MCF 10A (cell line): ENCODE measurements around the gene LRP11. TPM values are rescaled to one million over a fixed set of nuclear protein-coding genes. Genes with fewer than 3 reads are reported as not detected.

ENCODE experiments used
- BruUV-seq: library from RNA; stranded (reverse); fragments of 400-500 nt; replicated peaks from 2 replicates; lab custom pipeline; 2021; lab: Mats Ljungman, UMichigan
- CTCF ChIA-PET: fragments of 300-600 bp; sonication (Branson Sonifier 250); formaldehyde crosslinking; extraction: SDS; loops from one replicate; lab custom pipeline; 2021; ENCODE audit warnings: antibody characterized with exemption, inconsistent platforms; lab: Yijun Ruan, JAX
- POLR2A ChIA-PET: fragments of 300-600, 350-650 bp; sonication (Branson Sonifier 250); formaldehyde crosslinking; extraction: SDS; loops from one replicate; lab custom pipeline; 2020; ENCODE audit warnings: antibody characterized with exemption, inconsistent platforms; lab: Yijun Ruan, JAX
- DNase-seq: peaks from one replicate; pipeline ENCODE4 v3.0.0-alpha.2; 2018; ENCODE audit not compliant: unreplicated experiment
- H3K27ac Mint-ChIP-seq: one replicate; pipeline ENCODE4 v1.8.0; 2022; ENCODE audit warnings: mild to moderate bottlenecking, low read depth, mixed read lengths; ENCODE audit not compliant: unreplicated experiment
- H3K27me3 Mint-ChIP-seq: one replicate; pipeline ENCODE4 v1.8.0; 2022; ENCODE audit warnings: mixed read lengths; ENCODE audit not compliant: insufficient read depth, unreplicated experiment
- H3K36me3 Mint-ChIP-seq: one replicate; pipeline ENCODE4 v1.8.0; 2022; ENCODE audit warnings: mild to moderate bottlenecking, moderate library complexity, mixed read lengths; ENCODE audit not compliant: insufficient read depth, unreplicated experiment
- H3K4me1 Mint-ChIP-seq: one replicate; pipeline ENCODE4 v1.8.0; 2022; ENCODE audit warnings: mixed read lengths; ENCODE audit not compliant: insufficient read depth, unreplicated experiment
- H3K4me3 Mint-ChIP-seq: one replicate; pipeline ENCODE4 v1.8.0; 2022; ENCODE audit warnings: mild to moderate bottlenecking, moderate library complexity, mixed read lengths; ENCODE audit not compliant: unreplicated experiment
- H3K9me3 Mint-ChIP-seq: one replicate; pipeline ENCODE4 v1.8.0; 2022; ENCODE audit warnings: mixed read lengths; ENCODE audit not compliant: unreplicated experiment
- intact Hi-C: fragments of 100-400 bp; cut with micrococcal nuclease; formaldehyde crosslinking; loops from 2 replicates; pipeline ENCODE4 v1.14.1; 2022
- total RNA-seq: library from RNA; stranded (reverse); gene quantifications from 2 replicates; pipeline ENCODE4 v1.2.3, GENCODE V29; 2022
- TF ChIP-seq, protein P1 (sequence below): fragments of 200-600 bp; IDR thresholded peaks from one replicate; pipeline ENCODE4 v1.8.0; 2022; ENCODE audit warnings: antibody characterized with exemption, mild to moderate bottlenecking; ENCODE audit not compliant: unreplicated experiment

Gene LRP11
- total RNA-seq, 1 experiment from 2014 or later, result 46.1 TPM

- no TSS peak for BruUV-seq
- Mint-ChIP-seq H3K27me3 (no peaks in the 10 kb centered on the region), H3K27ac (peak overlapping the region; percentile 69)
Measured at GRCh38 chr6:149887343-149887742, 23.2 kb upstream of the LRP11 start.

DNA sequence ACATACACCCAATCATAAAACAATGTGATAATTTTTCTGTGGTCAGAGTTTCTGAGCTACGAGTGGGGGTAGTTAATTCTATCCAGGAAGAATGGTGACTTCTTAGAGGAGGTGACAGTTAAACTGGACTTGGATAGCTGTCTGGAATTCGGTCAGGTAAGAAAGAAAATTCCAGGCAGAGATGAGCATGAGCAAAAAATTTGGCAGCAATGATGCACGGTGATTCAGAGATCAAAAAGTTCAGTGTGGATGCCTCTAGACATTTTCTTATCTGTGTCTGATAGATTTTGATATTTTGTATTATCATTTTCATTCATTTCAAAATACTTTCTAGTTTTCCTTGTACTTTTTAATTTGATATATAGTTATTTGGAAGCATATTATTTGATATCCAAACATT lies 21.7 kb upstream of the LRP11 start:
- no peak for DNase-seq
- Mint-ChIP-seq H3K4me3 (no peak overlapping the region), H3K27ac (peak overlapping the region; percentile 36), H3K27me3 (no peaks in the 10 kb centered on the region), H3K9me3 (no peaks in the 10 kb centered on the region), H3K4me1 (peaks cover 43% of the 10 kb centered on the region), H3K36me3 (peaks cover 5% of the 10 kb centered on the region)
- TF ChIP-seq, protein P1, sequence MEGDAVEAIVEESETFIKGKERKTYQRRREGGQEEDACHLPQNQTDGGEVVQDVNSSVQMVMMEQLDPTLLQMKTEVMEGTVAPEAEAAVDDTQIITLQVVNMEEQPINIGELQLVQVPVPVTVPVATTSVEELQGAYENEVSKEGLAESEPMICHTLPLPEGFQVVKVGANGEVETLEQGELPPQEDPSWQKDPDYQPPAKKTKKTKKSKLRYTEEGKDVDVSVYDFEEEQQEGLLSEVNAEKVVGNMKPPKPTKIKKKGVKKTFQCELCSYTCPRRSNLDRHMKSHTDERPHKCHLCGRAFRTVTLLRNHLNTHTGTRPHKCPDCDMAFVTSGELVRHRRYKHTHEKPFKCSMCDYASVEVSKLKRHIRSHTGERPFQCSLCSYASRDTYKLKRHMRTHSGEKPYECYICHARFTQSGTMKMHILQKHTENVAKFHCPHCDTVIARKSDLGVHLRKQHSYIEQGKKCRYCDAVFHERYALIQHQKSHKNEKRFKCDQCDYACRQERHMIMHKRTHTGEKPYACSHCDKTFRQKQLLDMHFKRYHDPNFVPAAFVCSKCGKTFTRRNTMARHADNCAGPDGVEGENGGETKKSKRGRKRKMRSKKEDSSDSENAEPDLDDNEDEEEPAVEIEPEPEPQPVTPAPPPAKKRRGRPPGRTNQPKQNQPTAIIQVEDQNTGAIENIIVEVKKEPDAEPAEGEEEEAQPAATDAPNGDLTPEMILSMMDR, result no peak
- CTCF ChIA-PET, result interaction anchor here (0.6 to 2.1 kb wide), 10 partner anchors 10 to 922 kb away, joined by 3 to 7 read pairs (median 4); no protein-coding TSS in a partner anchor
- POLR2A ChIA-PET, result interaction anchor here (0.6 to 11.7 kb wide), 10 partner anchors 11 to 54 kb away, joined by 3 to 104 read pairs (median 6); partner anchors contain the start of genes RAET1E and RAET1G
- intact Hi-C loops, result no loop called here
- BruUV-seq, result no TSS peak

More at GRCh38 chr6:149887343-149887742, 23.2 kb upstream of the LRP11 start:
- intact Hi-C loops, result no loop called here
- TF ChIP-seq, protein P1, result no peak
- peak; percentile 94 for DNase-seq
- no peaks in the 10 kb centered on the region for H3K9me3 Mint-ChIP-seq
- H3K36me3 Mint-ChIP-seq, result peaks cover 5% of the 10 kb centered on the region
- POLR2A ChIA-PET, result interaction anchor here (0.8 to 11.7 kb wide), 14 partner anchors 9 to 170 kb away, joined by 3 to 104 read pairs (median 6); partner anchors contain the start of genes LATS1, LRP11, NUP43 and PCMT1
- CTCF ChIA-PET, result interaction anchor here (0.7 to 0.8 kb wide), 5 partner anchors 10 to 40 kb away, joined by 3 to 4 read pairs (median 3); no protein-coding TSS in a partner anchor
- H3K4me3 Mint-ChIP-seq, result peak overlapping the region; percentile 55
- peaks cover 44% of the 10 kb centered on the region for H3K4me1 Mint-ChIP-seq

DNA sequence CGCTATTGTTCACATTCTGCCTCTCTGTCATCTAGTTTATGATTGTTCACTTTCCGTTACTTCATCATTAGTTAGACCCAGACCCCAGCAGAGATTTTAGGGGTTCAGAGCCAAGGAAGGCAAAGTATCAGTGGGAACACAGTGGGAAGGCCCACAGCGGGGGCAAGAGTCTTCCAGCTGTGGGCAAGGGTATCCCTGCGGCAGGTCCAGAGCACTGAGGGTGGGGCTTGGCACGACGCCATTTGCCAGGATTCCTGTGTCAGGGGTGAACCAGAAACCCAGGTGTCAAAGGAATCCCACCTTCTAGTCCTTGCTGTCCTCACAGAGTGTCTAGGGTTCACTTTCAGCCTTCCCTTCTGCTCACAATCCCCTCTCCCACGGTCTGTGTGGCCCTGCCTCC lies 20.5 kb upstream of the LRP11 start:
- ChIA-PET POLR2A (interaction anchor here (1.4 to 11.7 kb wide), 4 partner anchors 13 to 38 kb away, joined by 4 to 104 read pairs (median 8); partner anchors contain the start of gene LRP11), CTCF (interaction anchor here (1.4 to 2.1 kb wide), 3 partner anchors 16 to 50 kb away, joined by 5 to 7 read pairs (median 5); no protein-coding TSS in a partner anchor)
- no peaks in the 10 kb centered on the region for H3K27me3 Mint-ChIP-seq
- H3K9me3 Mint-ChIP-seq, result no peaks in the 10 kb centered on the region
- H3K27ac Mint-ChIP-seq, result peak overlapping the region; percentile 32
- intact Hi-C loops, result no loop called here
- peaks cover 32% of the 10 kb centered on the region for H3K4me1 Mint-ChIP-seq
- no TSS peak for BruUV-seq
- no peak overlapping the region for H3K4me3 Mint-ChIP-seq
- TF ChIP-seq, protein P1, result no peak
- H3K36me3 Mint-ChIP-seq, result peaks cover 5% of the 10 kb centered on the region
- DNase-seq, result no peak

DNA sequence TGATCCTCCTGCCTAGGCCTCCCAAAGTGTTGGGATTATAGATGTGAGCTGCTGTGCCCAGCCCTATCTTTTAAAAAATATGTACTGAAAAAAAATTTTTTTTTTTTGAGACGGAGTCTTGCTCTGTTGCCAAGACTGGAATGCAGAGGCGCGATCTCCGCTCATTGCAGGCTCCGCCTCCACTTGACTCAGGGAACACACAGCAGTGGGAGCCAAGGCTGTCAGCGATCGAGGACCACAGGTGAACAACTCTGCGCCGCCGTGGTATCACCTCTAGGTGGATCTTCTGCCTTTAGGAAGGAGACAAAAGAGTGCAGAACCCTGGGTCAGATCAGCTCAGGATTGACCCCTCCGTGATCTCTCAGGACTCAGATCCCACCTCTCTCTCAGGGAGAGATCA lies 20.1 kb upstream of the LRP11 start:
- no peaks in the 10 kb centered on the region for H3K9me3 Mint-ChIP-seq
- H3K4me1 Mint-ChIP-seq, result peaks cover 28% of the 10 kb centered on the region
- no peak overlapping the region for H3K4me3 Mint-ChIP-seq
- H3K36me3 Mint-ChIP-seq, result peaks cover 5% of the 10 kb centered on the region
- BruUV-seq, result no TSS peak
- intact Hi-C loops, result no loop called here
- ChIA-PET CTCF (interaction anchor here (0.7 to 2.1 kb wide), 4 partner anchors 15 to 49 kb away, joined by 3 to 7 read pairs (median 4); no protein-coding TSS in a partner anchor), POLR2A (interaction anchor here (1.4 to 11.7 kb wide), 4 partner anchors 13 to 37 kb away, joined by 4 to 104 read pairs (median 8); partner anchors contain the start of gene LRP11)
- H3K27ac Mint-ChIP-seq, result peak overlapping the region; percentile 32
- no peaks in the 10 kb centered on the region for H3K27me3 Mint-ChIP-seq
- no peak for DNase-seq
- TF ChIP-seq, protein P1, result no peak
